KBM-7 (cell line): ENCODE results near the gene RALB.
"Not testable (repeated sequence)": the region's sequence is repeated elsewhere in the genome, so short reads cannot be mapped to it uniquely, and the experiment has no call there.

Source experiments
- DNase-seq: peaks from one replicate; pipeline ENCODE4 v3.0.0-alpha.2; 2015
- in situ Hi-C: fragments of 300-500 bp; cut with MboI; formaldehyde crosslinking; loops from 2 replicates; pipeline ENCODE4 v1.14.3; 2020; ENCODE audit warnings: low sequenced_read_pairs, low pct_unique_long_range_greater_than_20kb, mixed read lengths

RALB gene

GRCh38 chr2:120224256-120224655, 28.4 kb upstream of the RALB start:
- no peak for DNase-seq
- in situ Hi-C loops = no loop called here

DNA sequence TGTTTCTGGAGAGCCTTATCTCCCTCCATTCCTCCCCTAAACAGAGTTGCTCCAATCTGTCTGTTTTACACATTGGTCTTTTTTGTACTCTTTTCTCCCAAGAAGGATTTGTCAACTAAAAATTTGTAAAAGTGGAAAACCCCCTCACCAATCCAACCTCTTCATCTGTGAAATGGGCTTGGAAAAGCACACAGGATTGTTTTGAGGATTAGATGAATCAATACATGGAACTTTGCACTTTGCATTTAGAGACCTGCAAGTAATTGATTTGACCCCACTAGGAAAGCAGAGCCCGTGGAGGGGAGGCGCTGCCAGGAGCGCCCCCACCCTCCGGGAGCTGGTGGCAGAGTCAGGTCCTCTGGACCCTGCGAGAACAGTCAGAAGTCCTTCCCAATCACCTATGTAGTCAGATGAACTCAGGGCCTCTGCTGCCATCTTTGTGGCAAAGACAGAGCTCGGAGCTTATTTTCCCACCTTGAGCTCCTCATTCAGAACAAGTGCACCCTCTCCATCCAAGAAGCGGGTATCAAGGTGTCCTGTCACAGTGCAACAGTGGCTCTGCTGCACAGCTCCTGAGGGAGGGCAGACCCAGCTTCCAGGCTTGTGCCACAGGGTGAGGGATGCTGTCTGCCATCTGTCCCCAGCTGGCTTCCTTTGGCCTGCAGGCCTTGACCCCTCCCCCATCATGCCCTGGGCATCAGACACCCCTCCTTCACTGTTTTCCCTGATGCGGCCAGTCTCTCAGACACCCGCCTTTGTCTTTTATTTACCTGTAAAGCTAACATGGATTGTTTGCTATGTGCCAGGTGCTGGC, 27.7 kb upstream of the RALB start:
- in situ Hi-C loops = no loop called here
- DNase-seq = no peak

- in situ Hi-C loops = no loop called here
- DNase-seq = no peak
These were observed 27.0 kb upstream of the RALB start for GRCh38 chr2:120225549-120226065.

DNA sequence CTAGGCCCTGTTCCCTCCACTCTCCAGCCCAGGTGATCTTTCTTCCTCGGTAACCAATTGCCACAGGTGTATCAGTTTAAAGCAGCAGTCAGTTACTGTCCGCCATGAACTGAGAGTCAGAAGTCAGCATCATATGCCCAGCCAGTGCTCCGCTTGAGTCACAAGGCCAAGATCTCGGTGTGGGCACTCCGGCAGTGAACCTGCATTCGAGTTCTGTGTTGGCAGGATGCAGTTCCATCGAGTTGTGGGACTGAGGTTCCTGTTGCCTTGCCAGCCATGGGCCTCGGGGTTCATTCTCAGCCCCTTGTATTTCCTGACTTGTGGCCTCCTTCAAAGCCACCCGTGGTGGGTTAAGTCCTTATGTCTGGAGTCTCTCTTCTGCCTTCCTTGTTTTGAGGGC, 26.3 kb upstream of the RALB start:
- in situ Hi-C loops = no loop called here
- DNase-seq = no peak

- in situ Hi-C loops = no loop called here
- no peak for DNase-seq
These were observed 25.3 kb upstream of the RALB start for GRCh38 chr2:120227111-120227991.

GRCh38 chr2:120228503-120228902, 24.1 kb upstream of the RALB start:
- in situ Hi-C loops = no loop called here
- no peak for DNase-seq

GRCh38 chr2:120229341-120229740, 23.3 kb upstream of the RALB start:
- DNase-seq = no peak
- in situ Hi-C loops = no loop called here

DNA sequence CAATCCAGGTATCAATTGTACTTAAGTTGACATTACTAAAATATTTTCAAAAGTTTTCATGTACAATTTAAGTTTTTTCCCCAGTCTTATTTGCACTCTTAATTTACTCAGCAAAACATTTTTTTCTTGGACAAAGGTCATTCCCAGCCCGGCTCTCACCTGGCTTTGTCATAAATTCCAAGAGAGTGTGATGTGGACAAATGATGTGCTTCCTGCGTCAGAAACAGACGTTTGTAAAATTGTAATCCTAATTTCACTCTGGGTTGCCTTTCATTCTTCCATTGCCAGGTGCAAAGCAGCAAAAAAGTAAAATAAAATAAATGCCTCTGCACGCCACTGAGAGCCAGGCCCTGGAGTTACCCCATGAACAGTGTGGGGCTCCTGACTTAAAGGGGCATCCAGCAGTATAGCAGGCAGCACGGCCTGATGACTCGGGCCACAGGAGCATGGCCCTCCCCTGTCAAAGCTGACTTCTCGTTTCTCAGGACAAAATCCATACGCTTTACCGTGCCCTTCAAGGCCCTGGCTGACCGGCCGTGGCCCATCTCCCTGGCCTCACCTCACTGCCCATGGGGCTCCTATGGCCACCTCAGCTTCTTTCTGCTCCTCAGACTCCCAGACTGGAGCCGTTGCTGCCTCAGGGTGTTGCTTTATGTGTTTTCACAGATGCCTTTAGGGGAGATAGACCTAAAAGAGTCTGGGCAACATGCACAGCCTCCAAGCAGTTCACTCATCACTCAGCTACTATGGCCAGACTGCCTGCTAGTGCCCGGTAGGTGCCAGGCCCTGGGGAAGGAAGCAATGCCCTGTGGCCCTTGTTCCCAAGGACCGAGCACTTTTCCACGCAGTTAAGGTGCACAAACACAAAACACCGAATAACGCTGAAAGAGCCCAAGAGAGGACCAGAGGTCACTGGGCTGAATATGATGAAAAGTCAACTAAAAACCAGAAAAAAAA, 21.9 kb upstream of the RALB start:
- DNase-seq = no peak
- in situ Hi-C loops = no loop called here

GRCh38 chr2:120231564-120231973, 21.1 kb upstream of the RALB start:
- in situ Hi-C loops = no loop called here
- DNase-seq = no peak

GRCh38 chr2:120231974-120232635, 20.5 kb upstream of the RALB start:
- in situ Hi-C loops = no loop called here

GRCh38 chr2:120233292-120233691, 19.4 kb upstream of the RALB start:
- DNase-seq = no peak
- in situ Hi-C loops = no loop called here

More at GRCh38 chr2:120231974-120232635, 20.5 kb upstream of the RALB start:
- DNase-seq = peak; percentile 18

DNA sequence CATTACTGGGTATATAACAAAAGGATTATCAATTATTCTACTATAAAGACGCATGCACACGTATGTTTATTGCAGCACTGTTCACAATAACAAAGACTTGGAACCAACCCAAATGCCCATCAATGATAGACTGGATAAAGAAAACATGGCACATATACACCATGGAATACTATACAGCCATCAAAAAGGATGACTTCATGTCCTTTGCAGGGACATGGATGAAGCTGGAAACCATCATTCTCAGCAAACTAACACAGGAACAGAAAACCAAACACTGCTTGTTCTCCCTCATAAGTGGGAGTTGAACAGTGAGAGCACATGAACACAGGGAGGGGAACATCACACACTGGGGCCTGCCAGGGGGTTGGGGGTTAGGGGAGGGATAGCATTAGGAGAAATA, 17.5 kb upstream of the RALB start:
- DNase-seq, in situ Hi-C loops: not testable (repeated sequence)

- DNase-seq = no peak
- in situ Hi-C loops = no loop called here
These were observed 17.0 kb upstream of the RALB start for GRCh38 chr2:120235681-120236080.

DNA sequence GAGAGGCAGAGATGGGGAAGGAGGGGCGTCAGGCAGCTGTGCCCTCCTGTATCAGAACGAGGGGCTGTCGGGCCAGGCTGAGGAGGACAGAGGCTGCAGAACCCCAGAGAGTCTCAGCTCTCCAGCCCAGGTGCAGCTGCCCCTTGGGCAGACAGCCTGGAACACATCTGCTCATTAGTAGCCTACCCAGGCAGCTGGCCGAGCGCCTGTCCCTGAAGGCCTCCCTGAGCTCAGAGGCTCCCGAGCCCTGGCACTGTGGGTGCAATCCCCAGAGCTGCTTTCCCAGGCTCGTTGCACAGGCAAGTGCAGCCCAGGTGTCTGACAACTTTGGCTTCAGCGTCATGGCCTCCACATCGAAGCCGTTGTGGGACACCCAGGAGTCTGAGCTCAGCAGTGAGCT, 16.3 kb upstream of the RALB start:
- no peak for DNase-seq
- in situ Hi-C loops = no loop called here

- no peak for DNase-seq
- in situ Hi-C loops = no loop called here
These were observed 15.9 kb upstream of the RALB start for GRCh38 chr2:120236791-120237190.

DNA sequence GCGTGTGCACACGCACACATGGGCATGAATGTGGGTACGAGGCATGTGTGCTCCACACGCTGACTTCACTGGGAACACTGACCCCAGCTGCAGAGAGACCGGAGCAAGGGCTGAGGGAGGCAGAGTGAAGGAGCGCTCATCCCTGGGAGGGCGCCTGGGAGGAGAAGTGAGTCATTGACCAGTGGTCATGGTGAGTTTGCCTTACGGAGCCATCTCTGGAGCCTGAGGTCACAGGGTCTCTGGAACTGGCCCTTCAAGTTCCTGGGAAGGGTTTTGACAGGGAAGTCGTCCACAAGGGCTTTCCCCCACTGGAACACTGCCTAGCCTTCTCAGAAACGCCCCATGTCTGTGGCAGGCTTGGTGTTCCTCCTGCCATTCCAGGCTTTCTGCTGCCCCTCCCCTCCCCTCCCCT, 15.2 kb upstream of the RALB start:
- no peak for DNase-seq

DNA sequence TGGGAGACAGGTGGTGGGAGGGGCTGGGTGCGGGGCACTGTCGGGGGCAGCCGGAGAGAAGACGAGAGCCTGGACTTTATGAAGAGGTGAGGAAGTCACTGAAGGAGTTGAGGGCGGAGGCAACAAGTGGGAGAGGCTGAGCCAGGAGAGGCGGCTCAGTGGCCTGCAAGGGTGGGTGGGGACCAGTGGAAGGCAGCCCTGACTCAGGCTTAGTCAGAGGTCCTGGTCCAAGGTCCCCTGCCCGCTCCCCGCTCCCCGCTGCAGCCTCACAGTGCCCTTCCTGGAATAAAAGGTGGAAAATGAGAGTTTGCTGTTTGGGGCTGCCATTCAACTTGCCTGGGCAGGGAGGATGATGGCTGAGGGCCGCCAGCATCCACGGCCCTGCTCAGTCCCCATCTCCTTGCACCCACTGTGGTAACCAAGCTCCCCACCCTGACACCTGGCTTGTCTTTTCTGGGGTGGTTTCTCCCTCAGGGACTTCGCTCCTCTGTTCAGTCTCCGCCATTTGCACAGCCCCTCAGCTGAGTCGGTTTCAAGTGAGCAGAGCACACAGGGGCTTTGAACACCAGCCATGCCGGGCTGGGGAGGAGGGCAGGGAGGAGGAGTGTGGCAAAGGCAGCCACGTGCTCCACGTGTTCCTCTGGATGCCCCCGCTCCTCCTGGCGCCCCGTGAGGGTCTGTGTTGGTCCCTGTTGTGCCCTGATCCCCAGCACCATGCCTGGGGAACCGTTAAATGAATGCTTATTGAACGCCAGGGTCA, 13.7 kb upstream of the RALB start:
- in situ Hi-C loops = no loop called here
- DNase-seq = no peak

More for the DNA sequence above, 15.2 kb upstream of the RALB start:
- in situ Hi-C loops = no loop called here
